ENCODE results near the gene SAMSN1.

The SAMSN1 gene

GRCh38 chr21:14448784-14449183 lies 97.3 kb downstream of the SAMSN1 start:
- TF ChIP-seq ZBTB26 (tag by site-specific recombination; optimal IDR thresholded peaks at IDR 0.05) (no peak), ZNF280D (tag by site-specific recombination; IDR thresholded peaks at IDR 0.05) (no peak), ZNF600 (tag by site-specific recombination; IDR thresholded peaks at IDR 0.05) (no peak), ZNF792 (tag by site-specific recombination; IDR thresholded peaks at IDR 0.05) (no peak), ZNF133 (tag by site-specific recombination; IDR thresholded peaks at IDR 0.05) (no peak), ZNF416 (tag by site-specific recombination; IDR thresholded peaks at IDR 0.05) (no peak), ZNF843 (tag by site-specific recombination; IDR thresholded peaks at IDR 0.05) (no peak), ZNF112 (tag by site-specific recombination; IDR thresholded peaks at IDR 0.05) (no peak), ZBTB8A (tag by site-specific recombination; IDR thresholded peaks at IDR 0.05) (no peak), ZNF776 (tag by site-specific recombination; IDR thresholded peaks at IDR 0.05; ENCODE audit: borderline replicate concordance) (no peak), ZNF266 (tag by site-specific recombination; IDR thresholded peaks at IDR 0.05; ENCODE audit: low read depth) (no peak), PATZ1 (tag by site-specific recombination; IDR thresholded peaks at IDR 0.05) (no peak), ZNF202 (tag by site-specific recombination; IDR thresholded peaks at IDR 0.05; ENCODE audit: borderline replicate concordance) (no peak), ZNF658 (tag by site-specific recombination; IDR thresholded peaks at IDR 0.05) (no peak), ZSCAN4 (tag by site-specific recombination; IDR thresholded peaks at IDR 0.05) (no peak), ZNF621 (tag by site-specific recombination; IDR thresholded peaks at IDR 0.05) (no peak), ZNF501 (tag by site-specific recombination; IDR thresholded peaks at IDR 0.05) (no peak), ZNF561 (tag by site-specific recombination; IDR thresholded peaks at IDR 0.05; ENCODE audit: borderline replicate concordance) (no peak), ZSCAN30 (tag by site-specific recombination; IDR thresholded peaks at IDR 0.05) (no peak)
- Histone ChIP-seq H3K4me1 (ENCODE audit: control insufficient read depth, insufficient read depth, low read length) (no peaks in the 10 kb centered on the region), H3K9me3 (ENCODE audit: control insufficient read depth, insufficient read depth, low read depth, low read length) (no peaks in the 10 kb centered on the region), H3K27ac (ENCODE audit: extremely low read depth, low read depth, low read length) (no peak overlapping the region), H3K36me3 (ENCODE audit: control insufficient read depth in 2 of 2, insufficient read depth in 1 of 2, low read length in 2 of 2) (no peaks in the 10 kb centered on the region), H3K4me3 (ENCODE audit: low read depth, low read length) (no peak overlapping the region)
- ChIA-PET CTCF (no interaction called here), POLR2A (no interaction called here)

- CTCF ChIA-PET = no interaction called here
- no peak for TF ChIP-seq ZNF621 (tag by site-specific recombination; IDR thresholded peaks at IDR 0.05)
- TF ChIP-seq ZBTB48 (tag by site-specific recombination; IDR thresholded peaks at IDR 0.05) = no peak
- TF ChIP-seq ZNF311 (tag by site-specific recombination; IDR thresholded peaks at IDR 0.05; ENCODE audit: borderline replicate concordance) = no peak
- TF ChIP-seq KLF17 (tag by site-specific recombination; IDR thresholded peaks at IDR 0.05) = no peak
- Histone ChIP-seq H3K27ac (ENCODE audit: extremely low read depth, low read depth, low read length) (no peak overlapping the region), H3K4me1 (ENCODE audit: control insufficient read depth, insufficient read depth, low read length) (no peaks in the 10 kb centered on the region), H3K36me3 (ENCODE audit: control insufficient read depth in 2 of 2, insufficient read depth in 1 of 2, low read length in 2 of 2) (no peaks in the 10 kb centered on the region), H3K9me3 (ENCODE audit: control insufficient read depth, insufficient read depth, low read depth, low read length) (no peaks in the 10 kb centered on the region), H3K4me3 (ENCODE audit: low read depth, low read length) (no peak overlapping the region)
- POLR2A ChIA-PET = no interaction called here
Observed at GRCh38 chr21:14438211-14438610, 107.9 kb downstream of the SAMSN1 start.
